HepG2 (cell line): ENCODE data around the gene FBXL4.

Experiments
- JUND ChIP-seq: sonication (generic); formaldehyde crosslinking; IDR thresholded peaks from 2 replicates; pipeline ENCODE4 v1.8.0; 2022; ENCODE audit warnings: mild to moderate bottlenecking, missing genetic modification reagents
- RNF2 ChIP-seq: fragments of 450-650 bp; conservative IDR thresholded peaks from 2 replicates; pipeline ENCODE4 v1.6.1; 2016; ENCODE audit warnings: low read depth
- U2AF1 ChIP-seq: fragments of 200-400 bp; formaldehyde crosslinking; optimal IDR thresholded peaks from 2 replicates; pipeline ENCODE3; 2017; ENCODE audit warnings: mild to moderate bottlenecking, low read depth, low read length
- ZNF879 ChIP-seq: sonication (generic); formaldehyde crosslinking; IDR thresholded peaks from 2 replicates; pipeline ENCODE4 v1.8.1; 2023; ENCODE audit warnings: missing genetic modification reagents
- TF ChIP-seq, protein P1 (sequence below): sonication (generic); formaldehyde crosslinking; IDR thresholded peaks from 2 replicates; pipeline ENCODE4 v1.8.1; 2023; ENCODE audit warnings: missing genetic modification reagents, inconsistent platforms, borderline replicate concordance
- TF ChIP-seq, protein P2 (sequence below): sonication (generic); formaldehyde crosslinking; IDR thresholded peaks from 2 replicates; pipeline ENCODE4 v1.5.0; 2020; ENCODE audit warnings: mild to moderate bottlenecking, missing genetic modification reagents, moderate library complexity
- TF ChIP-seq, protein P3 (sequence below): fragments of 450-650 bp; IDR thresholded peaks from 2 replicates; pipeline ENCODE4 v1.6.1; 2017; ENCODE audit warnings: mild to moderate bottlenecking
- TF ChIP-seq, protein P4 (sequence below): IDR thresholded peaks from 2 replicates; pipeline ENCODE4 v1.6.1; 2012; ENCODE audit warnings: inconsistent platforms
- TF ChIP-seq, protein P5 (sequence below): sonication (generic); formaldehyde crosslinking; IDR thresholded peaks from 2 replicates; pipeline ENCODE4 v1.4.0; 2020; ENCODE audit warnings: missing genetic modification reagents

DNA sequence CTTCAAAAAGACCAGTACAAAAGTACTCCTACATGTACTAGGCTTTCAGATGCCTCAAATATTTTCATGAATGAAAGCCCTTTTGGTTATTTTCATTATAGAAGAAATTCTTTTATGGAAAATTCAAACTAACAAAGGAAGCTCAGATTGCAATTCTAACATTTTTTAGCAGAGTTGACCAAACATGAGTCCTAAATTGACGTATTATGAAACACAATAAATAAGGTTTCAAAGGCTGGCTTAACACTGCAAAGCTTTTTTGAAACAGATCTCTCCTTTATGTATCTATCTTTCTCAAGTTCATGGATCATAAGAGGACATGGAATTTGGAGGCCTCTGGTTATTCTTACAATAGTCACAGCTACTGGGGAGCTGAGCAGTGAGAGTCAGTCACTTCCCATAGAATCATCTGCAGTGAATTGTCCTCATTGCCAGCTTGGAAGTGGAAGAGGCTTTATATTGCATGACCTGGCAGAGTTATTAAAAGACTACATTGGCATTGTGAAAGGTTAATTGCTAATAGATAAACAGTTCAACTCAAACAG, 38.4 kb upstream of the FBXL4 start:
- TF ChIP-seq, protein P1, sequence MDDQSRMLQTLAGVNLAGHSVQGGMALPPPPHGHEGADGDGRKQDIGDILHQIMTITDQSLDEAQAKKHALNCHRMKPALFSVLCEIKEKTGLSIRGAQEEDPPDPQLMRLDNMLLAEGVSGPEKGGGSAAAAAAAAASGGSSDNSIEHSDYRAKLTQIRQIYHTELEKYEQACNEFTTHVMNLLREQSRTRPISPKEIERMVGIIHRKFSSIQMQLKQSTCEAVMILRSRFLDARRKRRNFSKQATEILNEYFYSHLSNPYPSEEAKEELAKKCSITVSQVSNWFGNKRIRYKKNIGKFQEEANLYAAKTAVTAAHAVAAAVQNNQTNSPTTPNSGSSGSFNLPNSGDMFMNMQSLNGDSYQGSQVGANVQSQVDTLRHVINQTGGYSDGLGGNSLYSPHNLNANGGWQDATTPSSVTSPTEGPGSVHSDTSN = no peak
- TF ChIP-seq, protein P2, sequence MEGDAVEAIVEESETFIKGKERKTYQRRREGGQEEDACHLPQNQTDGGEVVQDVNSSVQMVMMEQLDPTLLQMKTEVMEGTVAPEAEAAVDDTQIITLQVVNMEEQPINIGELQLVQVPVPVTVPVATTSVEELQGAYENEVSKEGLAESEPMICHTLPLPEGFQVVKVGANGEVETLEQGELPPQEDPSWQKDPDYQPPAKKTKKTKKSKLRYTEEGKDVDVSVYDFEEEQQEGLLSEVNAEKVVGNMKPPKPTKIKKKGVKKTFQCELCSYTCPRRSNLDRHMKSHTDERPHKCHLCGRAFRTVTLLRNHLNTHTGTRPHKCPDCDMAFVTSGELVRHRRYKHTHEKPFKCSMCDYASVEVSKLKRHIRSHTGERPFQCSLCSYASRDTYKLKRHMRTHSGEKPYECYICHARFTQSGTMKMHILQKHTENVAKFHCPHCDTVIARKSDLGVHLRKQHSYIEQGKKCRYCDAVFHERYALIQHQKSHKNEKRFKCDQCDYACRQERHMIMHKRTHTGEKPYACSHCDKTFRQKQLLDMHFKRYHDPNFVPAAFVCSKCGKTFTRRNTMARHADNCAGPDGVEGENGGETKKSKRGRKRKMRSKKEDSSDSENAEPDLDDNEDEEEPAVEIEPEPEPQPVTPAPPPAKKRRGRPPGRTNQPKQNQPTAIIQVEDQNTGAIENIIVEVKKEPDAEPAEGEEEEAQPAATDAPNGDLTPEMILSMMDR (CRISPR knock-in tag) = no peak
- no peak for TF ChIP-seq U2AF1
- TF ChIP-seq RNF2 = no peak
- no peak for TF ChIP-seq JUND (CRISPR knock-in tag)
- TF ChIP-seq ZNF879 (CRISPR knock-in tag) = no peak
- TF ChIP-seq, protein P3, sequence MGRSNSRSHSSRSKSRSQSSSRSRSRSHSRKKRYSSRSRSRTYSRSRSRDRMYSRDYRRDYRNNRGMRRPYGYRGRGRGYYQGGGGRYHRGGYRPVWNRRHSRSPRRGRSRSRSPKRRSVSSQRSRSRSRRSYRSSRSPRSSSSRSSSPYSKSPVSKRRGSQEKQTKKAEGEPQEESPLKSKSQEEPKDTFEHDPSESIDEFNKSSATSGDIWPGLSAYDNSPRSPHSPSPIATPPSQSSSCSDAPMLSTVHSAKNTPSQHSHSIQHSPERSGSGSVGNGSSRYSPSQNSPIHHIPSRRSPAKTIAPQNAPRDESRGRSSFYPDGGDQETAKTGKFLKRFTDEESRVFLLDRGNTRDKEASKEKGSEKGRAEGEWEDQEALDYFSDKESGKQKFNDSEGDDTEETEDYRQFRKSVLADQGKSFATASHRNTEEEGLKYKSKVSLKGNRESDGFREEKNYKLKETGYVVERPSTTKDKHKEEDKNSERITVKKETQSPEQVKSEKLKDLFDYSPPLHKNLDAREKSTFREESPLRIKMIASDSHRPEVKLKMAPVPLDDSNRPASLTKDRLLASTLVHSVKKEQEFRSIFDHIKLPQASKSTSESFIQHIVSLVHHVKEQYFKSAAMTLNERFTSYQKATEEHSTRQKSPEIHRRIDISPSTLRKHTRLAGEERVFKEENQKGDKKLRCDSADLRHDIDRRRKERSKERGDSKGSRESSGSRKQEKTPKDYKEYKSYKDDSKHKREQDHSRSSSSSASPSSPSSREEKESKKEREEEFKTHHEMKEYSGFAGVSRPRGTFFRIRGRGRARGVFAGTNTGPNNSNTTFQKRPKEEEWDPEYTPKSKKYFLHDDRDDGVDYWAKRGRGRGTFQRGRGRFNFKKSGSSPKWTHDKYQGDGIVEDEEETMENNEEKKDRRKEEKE = no peak
- TF ChIP-seq, protein P4, sequence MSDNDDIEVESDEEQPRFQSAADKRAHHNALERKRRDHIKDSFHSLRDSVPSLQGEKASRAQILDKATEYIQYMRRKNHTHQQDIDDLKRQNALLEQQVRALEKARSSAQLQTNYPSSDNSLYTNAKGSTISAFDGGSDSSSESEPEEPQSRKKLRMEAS = no peak
- TF ChIP-seq, protein P5, sequence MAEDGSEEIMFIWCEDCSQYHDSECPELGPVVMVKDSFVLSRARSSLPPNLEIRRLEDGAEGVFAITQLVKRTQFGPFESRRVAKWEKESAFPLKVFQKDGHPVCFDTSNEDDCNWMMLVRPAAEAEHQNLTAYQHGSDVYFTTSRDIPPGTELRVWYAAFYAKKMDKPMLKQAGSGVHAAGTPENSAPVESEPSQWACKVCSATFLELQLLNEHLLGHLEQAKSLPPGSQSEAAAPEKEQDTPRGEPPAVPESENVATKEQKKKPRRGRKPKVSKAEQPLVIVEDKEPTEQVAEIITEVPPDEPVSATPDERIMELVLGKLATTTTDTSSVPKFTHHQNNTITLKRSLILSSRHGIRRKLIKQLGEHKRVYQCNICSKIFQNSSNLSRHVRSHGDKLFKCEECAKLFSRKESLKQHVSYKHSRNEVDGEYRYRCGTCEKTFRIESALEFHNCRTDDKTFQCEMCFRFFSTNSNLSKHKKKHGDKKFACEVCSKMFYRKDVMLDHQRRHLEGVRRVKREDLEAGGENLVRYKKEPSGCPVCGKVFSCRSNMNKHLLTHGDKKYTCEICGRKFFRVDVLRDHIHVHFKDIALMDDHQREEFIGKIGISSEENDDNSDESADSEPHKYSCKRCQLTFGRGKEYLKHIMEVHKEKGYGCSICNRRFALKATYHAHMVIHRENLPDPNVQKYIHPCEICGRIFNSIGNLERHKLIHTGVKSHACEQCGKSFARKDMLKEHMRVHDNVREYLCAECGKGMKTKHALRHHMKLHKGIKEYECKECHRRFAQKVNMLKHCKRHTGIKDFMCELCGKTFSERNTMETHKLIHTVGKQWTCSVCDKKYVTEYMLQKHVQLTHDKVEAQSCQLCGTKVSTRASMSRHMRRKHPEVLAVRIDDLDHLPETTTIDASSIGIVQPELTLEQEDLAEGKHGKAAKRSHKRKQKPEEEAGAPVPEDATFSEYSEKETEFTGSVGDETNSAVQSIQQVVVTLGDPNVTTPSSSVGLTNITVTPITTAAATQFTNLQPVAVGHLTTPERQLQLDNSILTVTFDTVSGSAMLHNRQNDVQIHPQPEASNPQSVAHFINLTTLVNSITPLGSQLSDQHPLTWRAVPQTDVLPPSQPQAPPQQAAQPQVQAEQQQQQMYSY (CRISPR knock-in tag) = no peak
